Effector memory CD4-positive, alpha-beta T cell (primary cell): ENCODE measurements around the gene PPM1A.

Experiments
- DNase-seq, 3 donors: peaks; one replicate each; pipeline ENCODE4 v3.0.0-alpha.2; 2020
- H3K27ac ChIP-seq: 2 replicates; pipeline ENCODE4 v1.7.0; 2013; ENCODE audit warnings: mild to moderate bottlenecking, low read length, moderate library complexity; ENCODE audit not compliant: insufficient read depth, poor library complexity, severe bottlenecking
- H3K27me3 ChIP-seq: replicated peaks from 2 replicates; pipeline ENCODE4 v1.7.0; 2013; ENCODE audit warnings: mild to moderate bottlenecking, low read length; ENCODE audit not compliant: insufficient read depth, control insufficient read depth, poor library complexity, severe bottlenecking
- H3K36me3 ChIP-seq: 2 replicates; pipeline ENCODE4 v1.7.0; 2013; ENCODE audit warnings: mild to moderate bottlenecking, low read length, moderate library complexity; ENCODE audit not compliant: control insufficient read depth, insufficient read depth
- H3K4me1 ChIP-seq: 2 replicates; pipeline ENCODE4 v1.7.0; 2013; ENCODE audit warnings: low read length, mild to moderate bottlenecking; ENCODE audit not compliant: control insufficient read depth, insufficient read depth, poor library complexity, severe bottlenecking
- H3K4me3 ChIP-seq: 2 replicates; pipeline ENCODE4 v1.7.0; 2013; ENCODE audit warnings: low read length, low read depth, mild to moderate bottlenecking; ENCODE audit not compliant: insufficient read depth, poor library complexity, severe bottlenecking
- H3K9me3 ChIP-seq: 2 replicates; pipeline ENCODE4 v1.7.0; 2013; ENCODE audit warnings: mild to moderate bottlenecking, low read length, moderate library complexity; ENCODE audit not compliant: control insufficient read depth

The PPM1A gene

DNA sequence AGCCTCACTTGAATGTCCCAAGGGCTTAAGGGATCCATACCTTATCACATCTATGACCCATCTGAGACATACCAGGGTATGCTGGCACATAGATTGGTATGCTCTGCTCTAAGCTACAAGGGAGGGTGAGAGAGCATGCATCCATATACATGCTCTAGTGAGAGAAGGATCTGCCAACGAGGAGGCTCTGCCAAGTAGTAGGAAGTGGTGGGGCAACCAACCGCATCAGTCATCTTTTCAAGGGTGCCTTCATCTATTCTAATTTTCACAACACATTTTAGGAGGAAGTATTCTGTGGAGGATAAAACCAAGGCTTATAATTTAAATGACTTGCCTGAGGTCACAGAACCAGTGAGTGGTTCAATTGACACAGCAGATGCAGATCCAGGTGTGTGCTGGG, 6.6 kb upstream of the PPM1A start:
- no peaks in the 10 kb centered on the region for H3K9me3 ChIP-seq
- no peak overlapping the region for H3K27ac ChIP-seq
- no peak for DNase-seq
- no peaks in the 10 kb centered on the region for H3K4me1 ChIP-seq
- H3K4me3 ChIP-seq, result no peak overlapping the region
- no peaks in the 10 kb centered on the region for H3K27me3 ChIP-seq
- no peaks in the 10 kb centered on the region for H3K36me3 ChIP-seq

- DNase-seq, result no peak
- Histone ChIP-seq H3K9me3 (no peaks in the 10 kb centered on the region), H3K27me3 (no peaks in the 10 kb centered on the region), H3K36me3 (no peaks in the 10 kb centered on the region), H3K4me1 (peaks cover 11% of the 10 kb centered on the region), H3K4me3 (no peak overlapping the region), H3K27ac (no peak overlapping the region)
Observed at GRCh38 chr14:60245380-60246177, 3.4 kb upstream of the PPM1A start.

DNA sequence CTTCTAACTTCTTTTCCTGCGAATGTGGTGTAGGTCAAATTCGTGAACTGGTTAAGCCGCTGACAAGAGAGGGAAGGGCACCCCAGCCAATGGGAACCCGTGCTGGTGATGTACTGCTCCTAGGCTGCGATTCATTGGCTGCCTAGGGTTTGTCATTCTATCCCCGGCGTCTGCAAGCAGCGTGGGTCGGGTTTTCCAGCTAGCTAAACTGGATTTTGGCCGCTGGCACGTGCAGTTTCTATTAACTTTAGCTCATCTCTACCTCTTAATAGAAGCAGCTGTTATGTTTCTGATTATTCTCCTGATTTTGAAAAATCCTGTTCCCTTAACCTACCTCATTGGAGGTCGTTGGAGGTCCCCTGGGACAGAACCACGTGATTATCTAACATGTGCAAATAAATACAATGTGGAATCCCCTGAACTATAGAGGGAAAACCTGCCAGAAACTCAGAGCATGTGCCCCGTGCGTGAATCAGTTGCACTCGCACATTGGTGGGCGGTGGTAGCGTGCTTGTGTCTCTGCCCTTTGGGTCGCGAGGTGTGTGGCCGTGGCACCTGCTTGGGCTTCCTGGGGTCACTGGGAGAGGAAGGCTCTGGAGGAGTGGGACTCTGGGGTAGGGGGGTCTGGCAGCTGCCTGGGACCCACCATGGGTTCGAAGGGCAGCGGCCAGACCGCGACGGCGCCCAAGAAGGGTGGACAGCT, 876 bp upstream of the PPM1A start:
- Histone ChIP-seq H3K4me1 (peaks cover 15% of the 10 kb centered on the region), H3K27me3 (no peaks in the 10 kb centered on the region), H3K9me3 (no peaks in the 10 kb centered on the region), H3K27ac (peak overlapping the region; percentile 100), H3K4me3 (peak overlapping the region; percentile 70), H3K36me3 (no peaks in the 10 kb centered on the region)
- DNase-seq, result peak; percentile 72 to 82 (median 73)

GRCh38 chr14:60249321-60250256, 568 bp downstream of the PPM1A start:
- Histone ChIP-seq H3K9me3 (no peaks in the 10 kb centered on the region), H3K4me3 (peak overlapping the region; percentile 79), H3K4me1 (peaks cover 15% of the 10 kb centered on the region), H3K27me3 (no peaks in the 10 kb centered on the region), H3K27ac (peak overlapping the region; percentile 79), H3K36me3 (no peaks in the 10 kb centered on the region)
- peak; percentile 43 to 54 (median 50) for DNase-seq

DNA sequence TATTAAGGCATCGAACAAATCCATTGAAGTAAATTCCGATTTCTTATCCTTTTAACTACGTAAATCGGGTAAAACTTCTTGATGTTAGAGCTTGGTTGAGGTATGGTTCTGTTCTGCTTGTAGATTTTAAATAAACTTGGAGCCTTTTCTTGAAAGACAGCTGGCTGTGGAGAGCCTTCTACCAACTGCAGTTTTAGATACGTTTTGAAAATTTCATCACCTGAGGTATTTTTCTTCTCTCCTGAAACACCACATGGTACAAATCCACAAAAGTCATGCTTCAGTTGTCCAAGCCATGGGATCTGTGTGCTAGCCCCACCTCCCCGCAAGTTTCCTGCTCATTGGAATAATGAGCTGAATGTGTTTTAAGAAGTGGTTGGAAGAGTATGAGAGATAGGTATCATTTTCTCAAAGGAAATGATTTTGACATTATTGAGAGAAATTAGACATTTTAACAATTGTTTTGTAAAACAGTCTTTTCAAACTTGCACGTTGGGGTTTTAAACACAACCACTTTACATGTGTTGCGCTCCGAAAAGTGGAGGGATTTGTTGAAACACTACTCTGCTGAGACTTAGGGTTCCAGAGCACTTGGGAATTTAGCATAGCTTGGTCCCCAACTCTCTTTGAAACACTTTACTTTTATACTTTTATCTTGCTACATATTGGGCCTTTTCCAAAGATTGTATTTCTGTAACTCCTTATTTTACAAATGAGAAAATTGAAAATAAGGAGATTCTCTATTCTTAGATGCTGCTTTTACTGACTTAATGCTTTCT, 1.4 kb downstream of the PPM1A start:
- Histone ChIP-seq H3K4me1 (peaks cover 15% of the 10 kb centered on the region), H3K27ac (peak overlapping the region; percentile 79), H3K4me3 (peak overlapping the region; percentile 79), H3K9me3 (no peaks in the 10 kb centered on the region), H3K27me3 (no peaks in the 10 kb centered on the region), H3K36me3 (no peaks in the 10 kb centered on the region)
- no peak for DNase-seq

- DNase-seq, result no peak
- Histone ChIP-seq H3K4me3 (no peak overlapping the region), H3K4me1 (peaks cover 15% of the 10 kb centered on the region), H3K27me3 (no peaks in the 10 kb centered on the region), H3K36me3 (no peaks in the 10 kb centered on the region), H3K9me3 (no peaks in the 10 kb centered on the region), H3K27ac (no peak overlapping the region)
Observed at GRCh38 chr14:60251877-60252276, 2.9 kb downstream of the PPM1A start.

DNA sequence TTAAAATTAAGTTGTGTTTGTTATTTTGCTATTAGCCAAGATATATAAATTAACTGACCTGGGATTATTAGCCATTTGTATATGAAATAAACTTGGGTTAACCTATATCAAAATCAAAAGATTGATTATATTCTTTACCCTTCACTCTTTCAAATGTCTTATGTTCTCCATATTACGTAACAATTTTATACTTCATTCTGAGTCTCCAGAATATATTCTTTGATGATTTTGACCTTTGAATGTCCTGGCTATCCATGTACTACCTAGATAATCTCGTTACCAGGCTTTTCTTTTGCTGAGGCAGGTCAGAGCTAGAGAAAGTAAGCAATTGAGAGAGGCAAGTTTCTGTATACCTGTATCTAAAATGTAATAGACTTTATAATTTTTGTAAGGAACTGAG, 3.6 kb downstream of the PPM1A start:
- no peaks in the 10 kb centered on the region for H3K27me3 ChIP-seq
- H3K9me3 ChIP-seq, result no peaks in the 10 kb centered on the region
- H3K36me3 ChIP-seq, result no peaks in the 10 kb centered on the region
- no peak overlapping the region for H3K27ac ChIP-seq
- no peak overlapping the region for H3K4me3 ChIP-seq
- peaks cover 13% of the 10 kb centered on the region for H3K4me1 ChIP-seq
- no peak for DNase-seq

DNA sequence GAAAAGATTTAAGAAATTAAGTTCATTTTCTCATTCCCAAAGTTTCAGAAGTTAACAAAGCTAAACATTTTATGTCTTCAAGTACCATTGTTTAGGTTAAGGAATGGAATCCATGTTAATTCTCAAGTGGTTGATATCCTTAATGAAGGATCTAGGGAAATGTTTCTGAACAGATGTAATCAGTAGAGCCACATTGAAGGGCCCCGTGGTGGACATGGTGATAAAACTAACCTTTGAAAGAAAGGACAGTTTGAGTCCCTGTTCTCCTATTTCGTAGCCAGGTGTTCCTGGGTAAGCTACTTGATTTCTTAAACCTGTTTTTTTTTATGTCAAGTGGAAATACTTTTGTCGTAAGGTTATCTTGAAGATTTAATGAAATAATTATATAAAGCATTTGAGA, 4.6 kb downstream of the PPM1A start:
- no peak overlapping the region for H3K4me3 ChIP-seq
- no peaks in the 10 kb centered on the region for H3K27me3 ChIP-seq
- H3K4me1 ChIP-seq, result peaks cover 6% of the 10 kb centered on the region
- no peaks in the 10 kb centered on the region for H3K36me3 ChIP-seq
- H3K9me3 ChIP-seq, result no peaks in the 10 kb centered on the region
- H3K27ac ChIP-seq, result no peak overlapping the region
- no peak for DNase-seq

DNA sequence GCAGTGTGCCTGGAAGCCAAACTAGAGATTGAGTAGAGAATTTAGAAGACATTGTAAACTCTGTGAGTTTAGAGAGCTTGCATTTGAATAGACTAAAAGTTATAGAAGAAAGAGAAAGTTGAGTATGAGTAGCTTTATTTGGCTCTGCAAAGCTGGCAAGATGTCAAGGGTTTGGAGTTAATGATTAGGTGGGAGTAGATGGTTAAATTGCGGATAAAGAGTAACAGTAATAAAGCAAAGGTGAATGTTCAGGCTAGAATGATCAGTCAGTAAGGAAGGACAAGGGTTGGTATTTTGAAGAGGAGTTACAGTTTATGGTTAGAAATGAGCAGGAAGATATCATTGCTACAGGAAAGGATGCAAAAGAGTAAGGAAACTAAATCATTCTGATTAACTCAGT, 5.2 kb downstream of the PPM1A start:
- Histone ChIP-seq H3K36me3 (no peaks in the 10 kb centered on the region), H3K27me3 (no peaks in the 10 kb centered on the region), H3K4me3 (no peak overlapping the region)

More for the DNA sequence above, 5.2 kb downstream of the PPM1A start:
- Histone ChIP-seq H3K9me3 (no peaks in the 10 kb centered on the region), H3K4me1 (peaks cover 5% of the 10 kb centered on the region), H3K27ac (no peak overlapping the region)
- no peak for DNase-seq
